GM21723 (cell line): Measurements from ENCODE around the gene EOMES.

Source experiments
- ATAC-seq: cut with Tn5 transposase; IDR thresholded peaks from one replicate; pipeline ENCODE4 v1.9.1; 2021; ENCODE audit warnings: mild to moderate bottlenecking, moderate library complexity; ENCODE audit not compliant: unreplicated experiment

The EOMES gene

GRCh38 chr3:27720899-27721716, 1.0 kb downstream of the EOMES start:
- no peak for ATAC-seq

DNA sequence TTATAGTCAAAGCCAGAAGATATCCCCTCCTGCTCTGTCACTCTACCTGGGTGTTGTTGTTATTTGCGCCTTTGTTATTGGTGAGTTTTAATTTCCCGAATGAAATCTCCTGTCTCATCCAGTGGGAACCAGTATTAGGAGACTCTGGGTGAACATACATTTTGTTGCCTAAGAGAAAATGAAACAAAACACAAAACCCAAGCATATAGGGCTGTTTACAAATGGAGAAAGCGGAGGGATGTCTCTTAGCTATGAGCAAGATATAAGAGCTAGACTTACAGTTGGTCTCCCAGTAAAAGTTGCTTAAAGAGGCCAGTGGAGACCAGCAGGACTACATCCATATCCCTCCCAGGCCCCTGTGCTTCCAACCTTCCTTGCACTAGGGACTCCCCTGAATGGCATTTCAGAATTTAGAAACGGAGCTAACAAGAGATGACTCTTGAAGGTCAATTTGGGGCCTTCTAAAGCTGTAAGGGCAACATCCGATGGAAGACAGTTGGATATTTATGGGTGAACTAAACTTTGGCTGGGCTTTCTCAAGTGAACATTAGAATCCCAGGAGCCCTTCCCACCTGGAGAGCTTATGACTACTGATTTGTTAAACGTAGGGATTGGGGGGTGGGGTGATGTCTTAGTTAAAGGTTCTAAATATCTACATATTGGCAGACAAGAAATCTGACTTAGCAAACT, 2.7 kb downstream of the EOMES start:
- ATAC-seq, result no peak

- ATAC-seq, result no peak
Measured at GRCh38 chr3:27718459-27718858, 3.7 kb downstream of the EOMES start.

- ATAC-seq, result no peak
Measured at GRCh38 chr3:27717200-27717852, 4.8 kb downstream of the EOMES start.

GRCh38 chr3:27716309-27716708, 5.8 kb downstream of the EOMES start:
- ATAC-seq, result no peak

DNA sequence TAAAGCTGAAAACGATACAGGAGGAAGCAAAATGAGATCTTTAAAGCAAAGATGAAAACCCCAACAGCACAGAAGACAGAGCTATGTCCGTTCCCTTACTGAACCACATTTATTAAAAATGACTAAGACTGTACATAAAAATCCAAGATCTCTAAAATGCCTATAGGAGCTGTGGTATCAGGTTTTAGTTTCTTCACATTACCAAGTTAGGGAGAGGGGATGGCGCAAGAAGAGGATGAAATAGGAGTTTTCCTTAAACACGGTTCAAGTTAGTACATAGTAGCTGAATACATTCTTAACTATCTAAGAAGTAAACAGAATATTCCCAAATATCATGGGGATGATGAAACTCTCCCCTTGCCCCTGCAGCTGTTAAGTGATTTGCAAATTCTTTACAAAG, 6.3 kb downstream of the EOMES start:
- ATAC-seq, result no peak

GRCh38 chr3:27715454-27715806, 6.7 kb downstream of the EOMES start:
- ATAC-seq, result no peak

DNA sequence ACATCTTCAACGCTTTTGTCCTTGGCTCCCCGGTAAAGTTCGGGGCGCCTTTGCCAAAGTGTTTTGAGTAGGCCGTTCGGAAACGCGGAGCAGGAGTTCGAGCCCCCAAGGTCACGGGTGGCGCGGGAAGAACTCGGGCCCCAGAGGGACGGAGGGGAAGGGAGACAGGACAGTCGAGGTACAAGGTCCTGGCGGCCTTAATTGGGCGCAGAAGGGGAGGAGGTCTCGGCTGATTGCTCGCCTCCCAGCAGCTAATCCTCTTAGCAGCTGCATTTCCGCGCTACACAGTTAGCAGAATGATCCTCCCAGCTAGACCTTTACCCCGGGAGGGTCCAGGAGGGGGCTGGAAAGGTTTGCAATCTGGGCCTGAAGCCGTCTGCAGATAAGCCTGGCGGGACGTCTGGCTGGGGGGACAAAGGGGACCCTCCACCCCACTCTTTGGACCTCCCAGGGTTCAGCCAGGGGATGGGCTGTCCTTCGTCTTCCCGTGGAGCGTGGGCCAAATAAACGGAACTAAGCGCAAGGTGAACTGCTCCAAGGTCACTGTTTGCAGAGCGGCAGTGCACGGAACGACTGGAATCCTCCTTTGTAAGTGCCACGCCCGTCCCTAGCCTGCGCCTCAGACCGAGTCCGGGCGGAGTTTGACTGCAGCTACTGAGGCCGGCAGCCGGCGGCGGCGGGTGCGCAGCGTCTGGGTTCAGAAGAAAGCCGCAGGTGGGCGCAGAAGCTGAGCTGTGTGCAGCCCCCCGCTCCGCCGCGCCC, 7.2 kb downstream of the EOMES start:
- ATAC-seq, result no peak

GRCh38 chr3:27714146-27714526, 8.0 kb downstream of the EOMES start:
- ATAC-seq, result no peak

DNA sequence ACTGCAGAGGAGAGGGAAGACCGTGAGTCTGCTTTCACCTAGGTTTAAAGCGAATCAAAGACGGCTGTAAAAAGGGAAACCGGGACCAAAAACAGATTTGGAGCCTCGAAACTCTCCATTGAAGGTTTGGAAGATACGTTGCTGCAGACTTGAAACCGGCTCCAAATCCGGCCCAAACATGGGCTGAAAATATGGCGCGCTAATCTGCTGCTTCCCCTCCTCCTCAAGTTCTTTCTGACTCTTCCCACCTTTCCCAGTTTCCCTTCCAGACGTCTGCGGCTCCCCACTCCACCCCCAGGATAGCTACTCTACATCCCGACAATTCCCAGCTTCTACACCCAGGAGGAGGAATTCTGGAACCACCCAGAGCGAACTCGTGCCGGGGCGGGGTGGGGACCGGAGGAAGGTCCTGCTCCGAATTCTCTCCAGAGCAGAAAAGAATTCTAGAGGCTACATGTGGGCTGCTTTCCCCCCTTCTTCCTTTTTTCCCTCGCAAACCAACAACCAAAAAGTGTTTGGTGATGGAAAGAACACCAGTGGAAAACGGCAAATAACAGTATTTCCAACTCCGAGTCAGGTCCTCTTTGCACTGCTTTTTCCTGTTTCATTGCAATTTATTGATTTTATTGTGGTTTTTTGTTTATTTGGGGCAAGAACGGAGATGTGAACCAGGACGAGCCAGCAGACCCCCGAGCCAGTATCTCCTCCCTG, 8.5 kb downstream of the EOMES start:
- no peak for ATAC-seq

GRCh38 chr3:27713078-27713423, 9.1 kb downstream of the EOMES start:
- ATAC-seq, result no peak

DNA sequence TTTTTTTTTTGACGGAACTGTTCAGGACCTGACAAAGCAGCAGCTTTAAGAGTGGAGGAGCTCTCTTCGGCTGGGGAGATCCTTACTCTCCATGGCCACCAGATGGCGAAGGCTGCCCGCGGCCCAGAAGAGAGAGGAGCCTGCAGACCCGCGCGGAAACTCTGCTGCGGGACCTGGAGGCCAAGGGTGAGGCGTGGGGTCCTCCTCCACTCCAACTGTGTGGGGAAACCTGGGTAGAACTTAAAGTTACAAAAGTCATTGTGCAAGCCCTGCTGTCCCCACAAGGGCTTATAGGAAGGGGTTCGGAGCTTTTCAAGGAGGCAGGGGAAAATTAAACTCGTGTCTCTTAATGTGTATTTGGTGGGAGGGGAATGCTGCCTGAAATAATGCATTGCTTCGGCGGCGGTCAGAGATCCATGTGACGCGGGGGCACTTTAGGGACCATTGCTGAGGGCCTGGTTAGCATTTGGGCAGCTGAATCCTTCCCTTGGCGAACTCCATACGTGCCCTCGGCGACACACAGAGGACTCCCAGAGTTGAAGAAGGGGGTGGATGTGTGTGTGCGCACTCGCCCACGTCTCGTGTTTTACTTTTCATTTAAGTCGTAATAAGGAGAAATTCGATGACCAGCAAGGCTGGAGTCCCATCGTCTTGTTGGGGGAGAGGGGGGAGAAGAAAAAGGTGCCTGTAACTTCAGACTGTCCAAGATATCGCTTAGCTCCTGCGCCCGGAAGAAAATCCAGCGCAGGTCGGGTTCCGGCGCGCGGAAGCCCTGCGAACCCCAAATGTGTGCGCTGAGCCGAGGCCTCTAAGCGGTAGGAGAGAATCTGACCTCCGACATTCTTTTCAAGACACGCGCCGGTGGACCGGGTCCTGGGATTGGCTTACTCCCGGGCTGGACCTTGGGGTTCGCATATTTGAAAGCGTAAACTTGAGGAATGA, 9.7 kb downstream of the EOMES start:
- ATAC-seq, result peak; percentile 97

- ATAC-seq, result no peak
Measured at GRCh38 chr3:27708250-27708649, 13.9 kb downstream of the EOMES start.

DNA sequence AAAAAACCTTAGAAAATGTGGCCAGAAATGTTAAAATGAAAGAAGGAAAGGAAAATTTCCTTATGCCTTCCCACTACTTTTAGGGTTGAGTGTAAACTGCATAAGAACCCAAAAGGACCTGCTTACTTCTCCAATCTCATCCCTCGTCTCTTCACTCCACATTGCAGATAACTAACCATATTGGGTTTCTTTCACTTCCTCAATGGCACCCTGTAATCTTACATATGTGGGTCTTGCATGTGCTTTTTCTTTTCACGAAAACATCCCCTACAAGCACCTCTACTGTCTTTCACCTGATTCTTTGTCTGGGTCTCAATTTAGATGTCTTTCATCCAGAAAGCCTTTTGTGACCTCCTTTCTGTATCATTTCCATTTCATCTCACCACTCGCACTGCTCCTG, 23.1 kb downstream of the EOMES start:
- no peak for ATAC-seq

DNA sequence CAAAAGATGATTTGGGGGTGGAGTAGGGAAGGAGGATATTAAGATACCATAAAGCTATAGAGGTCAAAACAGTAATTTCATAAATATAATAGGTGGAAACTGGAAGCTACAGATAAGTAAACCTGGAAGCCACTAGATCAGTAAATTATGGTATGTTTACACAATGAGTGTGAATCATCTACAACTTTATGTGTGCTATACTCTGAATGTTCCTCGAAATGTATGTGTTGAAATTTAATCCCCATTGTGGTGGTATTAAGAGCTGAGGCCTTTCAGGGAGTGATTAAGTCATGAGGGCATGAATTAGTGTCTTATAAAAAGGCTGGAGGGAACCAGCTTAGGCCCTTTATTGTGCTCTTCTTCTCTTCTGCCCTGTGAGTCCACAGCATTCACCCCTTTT, 25.2 kb downstream of the EOMES start:
- no peak for ATAC-seq

DNA sequence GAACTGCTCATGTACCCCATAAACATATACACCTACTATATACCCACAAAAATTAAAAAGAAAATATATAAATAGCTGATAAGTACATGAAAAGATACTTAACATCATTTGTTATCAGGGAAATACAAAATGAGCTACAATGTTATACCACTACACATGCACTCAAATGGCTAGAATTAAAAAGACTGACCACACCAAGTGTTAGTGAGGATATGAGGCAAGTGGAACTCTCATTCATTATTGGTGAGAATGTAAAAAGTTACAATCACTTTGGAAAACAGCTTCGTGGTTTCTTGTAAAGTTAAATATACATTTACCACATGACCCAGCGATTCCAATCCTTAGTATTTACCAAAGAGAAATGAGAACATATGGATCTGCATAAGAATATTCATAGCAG, 26.5 kb downstream of the EOMES start:
- ATAC-seq, result no peak

- ATAC-seq, result no peak
Measured at GRCh38 chr3:27688053-27688452, 34.1 kb downstream of the EOMES start.

DNA sequence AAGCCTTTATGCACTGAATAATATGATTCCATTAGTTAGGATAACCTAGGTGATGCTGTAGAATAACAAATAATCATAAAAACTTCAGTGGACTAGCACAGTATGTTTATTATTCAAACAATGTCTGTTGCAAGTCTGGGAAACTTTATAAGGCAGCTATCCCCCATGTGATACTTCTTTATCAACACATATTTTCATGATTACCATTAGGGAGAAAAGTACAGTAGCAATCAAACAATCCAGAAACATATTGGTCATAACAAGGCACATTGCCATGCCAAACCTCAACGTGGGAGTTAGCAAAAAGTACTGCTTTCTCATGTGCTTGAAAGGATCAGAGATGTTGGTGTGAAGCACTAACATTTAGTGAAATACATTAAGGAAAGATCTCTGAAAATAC, 35.5 kb downstream of the EOMES start:
- no peak for ATAC-seq

- no peak for ATAC-seq
Measured at GRCh38 chr3:27685474-27685873, 36.6 kb downstream of the EOMES start.

GRCh38 chr3:27684302-27684701, 37.8 kb downstream of the EOMES start:
- no peak for ATAC-seq
